IMR-90 (cell line): ENCODE data around the gene CD248. TPM values are rescaled to one million over a fixed set of nuclear protein-coding genes. Genes with fewer than 3 reads are reported as not detected.

Experiments
- ATAC-seq: fragments of 200-7000 bp; cut with Tn5 transposase; 2 replicates; pipeline ENCODE4 v1.9.1; 2020; ENCODE audit warnings: low read depth, mild to moderate bottlenecking, moderate library complexity
- BruUV-seq: library from RNA; stranded (reverse); fragments of 400-500 nt; replicated peaks from 2 replicates; lab custom pipeline; 2021; lab: Mats Ljungman, UMichigan
- CTCF ChIA-PET: fragments of 300-600 bp; formaldehyde crosslinking; extraction: SDS; loops from one replicate; lab custom pipeline; 2021; ENCODE audit warnings: antibody characterized with exemption; lab: Yijun Ruan, JAX
- POLR2A ChIA-PET: fragments of 300-600 bp; sonication (Branson Sonifier 250); formaldehyde crosslinking; loops from one replicate; lab custom pipeline; 2022; ENCODE audit warnings: antibody characterized with exemption; ENCODE audit not compliant: unreplicated experiment; lab: Charles Lee
- DNase-seq: peaks from one replicate; pipeline ENCODE4 v3.0.0; 2013
- H2AFZ ChIP-seq: replicated peaks from 2 replicates; pipeline ENCODE3; 2013; ENCODE audit warnings: low read length, mild to moderate bottlenecking; ENCODE audit not compliant: poor library complexity
- H2AK5ac ChIP-seq: 2 replicates; pipeline ENCODE4 v1.6.1; 2013; ENCODE audit warnings: low read depth, low read length, inconsistent platforms
- H2AK9ac ChIP-seq: replicated peaks from 2 replicates; pipeline ENCODE3; 2013; ENCODE audit warnings: mild to moderate bottlenecking, low read depth, low read length, moderate library complexity; ENCODE audit not compliant: poor library complexity
- H2BK120ac ChIP-seq: 2 replicates; pipeline ENCODE4 v1.6.1; 2013; ENCODE audit warnings: low read depth, low read length, inconsistent platforms
- H2BK15ac ChIP-seq: 3 replicates; pipeline ENCODE4 v1.6.1; 2013; ENCODE audit warnings: low read depth, low read length, inconsistent platforms
- H2BK20ac ChIP-seq: 2 replicates; pipeline ENCODE4 v1.6.1; 2013; ENCODE audit warnings: low read depth, mild to moderate bottlenecking, inconsistent platforms, low read length, moderate library complexity
- H2BK5ac ChIP-seq: 2 replicates; pipeline ENCODE4 v1.6.1; 2013; ENCODE audit warnings: mild to moderate bottlenecking, low read depth, low read length, inconsistent platforms; ENCODE audit not compliant: poor library complexity, severe bottlenecking
- H3K14ac ChIP-seq: replicated peaks from 2 replicates; pipeline ENCODE4 v1.6.1; 2013; ENCODE audit warnings: low read depth, low read length, inconsistent platforms
- H3K18ac ChIP-seq: 2 replicates; pipeline ENCODE4 v1.6.1; 2013; ENCODE audit warnings: low read depth, low read length, control low read depth
- H3K23ac ChIP-seq: 2 replicates; pipeline ENCODE4 v1.6.1; 2013; ENCODE audit warnings: low read depth, low read length, inconsistent platforms
- H3K27ac ChIP-seq: 2 replicates; pipeline ENCODE4 v1.5.1; 2013; ENCODE audit warnings: mild to moderate bottlenecking, control low read depth, low read length; ENCODE audit not compliant: insufficient read depth
- H3K27me3 ChIP-seq: 2 replicates; pipeline ENCODE4 v1.6.1; 2013; ENCODE audit warnings: low read length; ENCODE audit not compliant: control insufficient read depth, insufficient read depth
- H3K36me3 ChIP-seq: 2 replicates; pipeline ENCODE4 v1.6.1; 2013; ENCODE audit warnings: low read length, mixed read lengths; ENCODE audit not compliant: control insufficient read depth, insufficient read depth
- H3K4ac ChIP-seq: 2 replicates; pipeline ENCODE4 v1.6.1; 2013; ENCODE audit warnings: low read depth, low read length, inconsistent platforms
- H3K4me1 ChIP-seq: 2 replicates; pipeline ENCODE4 v1.6.1; 2013; ENCODE audit warnings: low read length, mixed read lengths; ENCODE audit not compliant: control insufficient read depth, insufficient read depth
- H3K4me2 ChIP-seq: 2 replicates; pipeline ENCODE4 v1.6.1; 2013; ENCODE audit warnings: low read depth, mild to moderate bottlenecking, control low read depth, low read length, moderate library complexity
- H3K4me3 ChIP-seq: 2 replicates; pipeline ENCODE4 v1.5.1; 2013; ENCODE audit warnings: low read depth, mild to moderate bottlenecking, control low read depth, low read length, moderate library complexity; ENCODE audit not compliant: insufficient read depth
- H3K56ac ChIP-seq: 2 replicates; pipeline ENCODE4 v1.6.1; 2013; ENCODE audit warnings: low read length, inconsistent platforms; ENCODE audit not compliant: insufficient read depth; ENCODE audit errors: extremely low read depth
- H3K79me1 ChIP-seq, 2 experiments: 2 replicates each; pipeline ENCODE4 v1.6.1; 2013; ENCODE audit warnings: low read length in 2 of 2, inconsistent platforms in 1 of 2, low read depth in 1 of 2
- H3K9ac ChIP-seq: 2 replicates; pipeline ENCODE4 v1.6.1; 2013; ENCODE audit warnings: low read depth, low read length, control low read depth
- H3K9me1 ChIP-seq: 2 replicates; pipeline ENCODE4 v1.6.1; 2013; ENCODE audit warnings: low read length, inconsistent platforms; ENCODE audit not compliant: insufficient read depth
- H3K9me3 ChIP-seq: 2 replicates; pipeline ENCODE4 v1.6.1; 2013; ENCODE audit warnings: low read length; ENCODE audit not compliant: control insufficient read depth, insufficient read depth
- H4K20me1 ChIP-seq: 2 replicates; pipeline ENCODE4 v1.6.1; 2013; ENCODE audit warnings: low read length, inconsistent platforms; ENCODE audit not compliant: insufficient read depth
- H4K5ac ChIP-seq: 2 replicates; pipeline ENCODE4 v1.6.1; 2013; ENCODE audit warnings: mild to moderate bottlenecking, low read depth, low read length, control low read depth
- H4K8ac ChIP-seq, 2 experiments: 2 replicates each; pipeline ENCODE4 v1.6.1; 2013; ENCODE audit warnings: low read depth in 2 of 2, low read length in 2 of 2, control low read depth in 1 of 2, inconsistent platforms in 1 of 2
- H4K91ac ChIP-seq: 2 replicates; pipeline ENCODE4 v1.6.1; 2013; ENCODE audit warnings: low read depth, low read length, inconsistent platforms; ENCODE audit not compliant: insufficient read depth
- CEBPB ChIP-seq: IDR thresholded peaks from 2 replicates; pipeline ENCODE4 v1.6.1; 2012; ENCODE audit warnings: low read depth, low read length, improper control_type of control experiment
- CHD1 ChIP-seq: IDR thresholded peaks from 2 replicates; pipeline ENCODE4 v1.6.1; 2012; ENCODE audit warnings: low read depth, low read length, improper control_type of control experiment
- FOS ChIP-seq: fragments of 150-350 bp; IDR thresholded peaks from 2 replicates; pipeline ENCODE4 v1.6.1; 2016; ENCODE audit warnings: low read depth, low read length
- MAFK ChIP-seq: IDR thresholded peaks from 2 replicates; pipeline ENCODE4 v1.6.1; 2012; ENCODE audit warnings: low read depth, low read length, improper control_type of control experiment
- MAZ ChIP-seq: IDR thresholded peaks from 2 replicates; pipeline ENCODE4 v1.6.1; 2012; ENCODE audit warnings: low read depth, mild to moderate bottlenecking, low read length, improper control_type of control experiment, moderate library complexity, borderline replicate concordance
- MXI1 ChIP-seq: IDR thresholded peaks from 2 replicates; pipeline ENCODE4 v1.6.1; 2012; ENCODE audit warnings: low read depth, mild to moderate bottlenecking, low read length, moderate library complexity, borderline replicate concordance
- NFE2L2 ChIP-seq: fragments of 150-350 bp; IDR thresholded peaks from 2 replicates; pipeline ENCODE4 v1.6.1; 2016; ENCODE audit warnings: low read depth, mild to moderate bottlenecking, low read length
- POLR2A ChIP-seq: IDR thresholded peaks from 2 replicates; pipeline ENCODE4 v1.6.1; 2012; ENCODE audit warnings: mild to moderate bottlenecking, low read depth, low read length
- RAD21 ChIP-seq: IDR thresholded peaks from 2 replicates; pipeline ENCODE4 v1.6.1; 2012; ENCODE audit warnings: low read length, improper control_type of control experiment
- RCOR1 ChIP-seq: IDR thresholded peaks from 2 replicates; pipeline ENCODE4 v1.6.1; 2012; ENCODE audit warnings: mild to moderate bottlenecking, low read length, improper control_type of control experiment; ENCODE audit not compliant: insufficient replicate concordance
- RFX5 ChIP-seq: IDR thresholded peaks from 2 replicates; pipeline ENCODE4 v1.8.0; 2012; ENCODE audit warnings: low read depth, mild to moderate bottlenecking, low read length, moderate library complexity
- SMC3 ChIP-seq: fragments of 150-350 bp; IDR thresholded peaks from 2 replicates; pipeline ENCODE4 v1.6.1; 2016; ENCODE audit warnings: low read depth, mild to moderate bottlenecking, antibody characterized with exemption, low read length, moderate library complexity
- WGBS, 2 experiments: methylation state at CpG; one replicate each; pipeline versions ENCODE4 v1.1.5 to v1.1.7; 2013; ENCODE audit warnings: missing lambda C conversion rate in 2 of 2; ENCODE audit not compliant: insufficient read length in 1 of 2; ENCODE audit errors: extremely low coverage in 2 of 2; 5-methylcytosine and 5-hydroxymethylcytosine counted together
- dilution Hi-C: fragments of 300-500 bp; cut with HindIII; formaldehyde crosslinking; loops from one replicate; pipeline ENCODE4 v1.14.3; 2018; ENCODE audit warnings: low sequenced_read_pairs; ENCODE audit not compliant: unreplicated experiment
- in situ Hi-C: fragments of 300-500 bp; cut with MboI; formaldehyde crosslinking; loops from 3 replicates; pipeline ENCODE4 v1.14.3; 2019; ENCODE audit warnings: low sequenced_read_pairs, inconsistent platforms, mixed read lengths
- intact Hi-C: fragments of 100-400 bp; cut with micrococcal nuclease; formaldehyde crosslinking; loops from 2 replicates; pipeline ENCODE4 v1.10.0; 2022
- polyA plus RNA-seq, 3 experiments: library from polyadenylated mRNA; depleted of rRNA; stranded (reverse); fragments of >200 nt; gene quantifications; 2 replicates each; pipeline ENCODE4 v1.2.3, GENCODE V29; 2012; ENCODE audit warnings: low replicate concordance in 1 of 3
- total RNA-seq: library from RNA; depleted of rRNA; stranded (reverse); fragments of >200 nt; gene quantifications from 2 replicates; pipeline ENCODE4 v1.2.3, GENCODE V29; 2012
- TF ChIP-seq, protein P1 (sequence below): fragments of 150-350 bp; IDR thresholded peaks from 2 replicates; pipeline ENCODE4 v1.6.1; 2016; ENCODE audit warnings: low read depth, mild to moderate bottlenecking, low read length, moderate library complexity, borderline replicate concordance
- TF ChIP-seq, protein P2 (sequence below): fragments of 150-350 bp; IDR thresholded peaks from 2 replicates; pipeline ENCODE4 v1.6.1; 2017; ENCODE audit warnings: mild to moderate bottlenecking, antibody characterized with exemption, low read length, low read depth
- TF ChIP-seq, protein P3 (sequence below): conservative IDR thresholded peaks from 2 replicates; pipeline ENCODE4 v1.5.1; 2012; ENCODE audit warnings: mild to moderate bottlenecking, low read depth, low read length, improper control_type of control experiment

CD248 gene
- total and polyA plus RNA-seq, 2 of the 4 experiments (the other 2 are of a cell fraction): 19.5 to 223 TPM

DNA sequence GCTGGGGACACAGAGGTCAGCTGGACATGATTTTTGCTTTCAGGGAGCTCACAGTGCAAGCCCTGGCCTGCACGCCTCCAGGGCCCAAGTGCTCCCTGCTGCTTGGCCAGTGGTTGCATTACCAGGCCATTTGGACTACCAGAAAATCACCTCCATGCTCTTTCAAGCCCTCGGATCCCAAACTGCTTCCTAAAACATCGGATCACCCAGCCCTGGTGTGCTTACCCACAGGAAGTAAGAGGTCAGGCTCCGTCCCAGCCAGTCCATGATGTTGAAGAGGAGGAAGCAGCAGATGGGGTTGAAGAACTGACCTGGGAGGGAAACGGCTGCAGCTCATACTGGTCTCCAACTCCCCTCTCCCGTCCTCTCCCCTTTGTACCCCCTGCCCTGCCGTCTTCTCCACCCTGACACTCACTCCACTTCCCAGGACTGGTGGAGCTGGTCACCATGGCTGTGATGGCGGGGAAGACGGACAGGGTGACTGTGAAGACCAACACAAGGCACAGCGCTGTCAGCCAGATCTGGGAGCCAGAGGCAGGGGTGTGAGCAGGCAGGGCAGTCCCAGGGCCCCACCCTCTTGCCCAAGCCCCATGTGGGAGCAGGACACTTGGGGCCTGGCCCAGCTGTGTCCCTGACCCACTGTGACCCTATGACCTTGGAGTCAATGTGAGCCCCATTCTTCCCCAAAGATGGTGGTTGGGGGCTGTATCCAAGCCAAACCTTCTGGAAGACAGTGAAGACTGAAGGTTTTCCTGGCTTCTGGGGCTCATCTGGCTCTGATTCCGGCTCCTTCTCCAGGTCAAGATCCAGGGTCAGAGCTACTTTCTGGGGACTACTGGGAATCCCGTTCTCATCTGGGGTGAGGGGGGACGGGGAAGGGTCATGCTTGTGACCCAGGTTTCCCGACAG lies 49.1 kb upstream of the CD248 start:
- Histone ChIP-seq H3K27ac (no peak overlapping the region), H2AK9ac (no peak overlapping the region), H2AK5ac (no peak overlapping the region), H4K5ac (no peak overlapping the region), H3K4ac (no peak overlapping the region), H2BK5ac (no peak overlapping the region), H3K56ac (no peak overlapping the region), H2BK120ac (no peak overlapping the region), H3K4me3 (no peak overlapping the region), H3K9ac (no peak overlapping the region), H3K9me1 (peaks cover 7% of the 10 kb centered on the region; the same call in 1 of the 2 replicates), H3K9me3 (no peaks in the 10 kb centered on the region), H3K23ac (no peak overlapping the region), H4K91ac (no peak overlapping the region), H3K27me3 (peaks cover 2% of the 10 kb centered on the region; the same call in 1 of the 2 replicates), H4K8ac (no peak overlapping the region), H3K36me3 (no peaks in the 10 kb centered on the region), H3K4me2 (no peak overlapping the region), H4K20me1 (peaks cover 6% of the 10 kb centered on the region; the same call in 1 of the 2 replicates), H3K4me1 (peaks cover 5% of the 10 kb centered on the region), H3K14ac (no peak overlapping the region), H3K18ac (no peak overlapping the region), H2BK20ac (no peak overlapping the region), H3K79me1 (no peaks in the 10 kb centered on the region), H2BK15ac (no peak overlapping the region), H2AFZ (peak overlapping the region; percentile 40)
- CTCF ChIA-PET: no interaction called here
- WGBS, 2 experiments: 41% methylated on average over 4 of the region's 14 CpGs; no CpG with 5 or more reads in 1 of the 2 experiments
- in situ Hi-C loops (no loop called here), dilution Hi-C loops (no loop called here), intact Hi-C loops (no loop called here)
- POLR2A ChIA-PET: no interaction called here
- no TSS peak for BruUV-seq
- no peak for DNase-seq
- no peak for ATAC-seq
- TF ChIP-seq RAD21 (no peak), POLR2A (no peak), FOS (no peak), RCOR1 (no peak), MXI1 (no peak), MAZ (no peak), CHD1 (no peak), RFX5 (no peak), NFE2L2 (no peak), SMC3 (no peak), MAFK (no peak), CEBPB (no peak)
- TF ChIP-seq, protein P1, sequence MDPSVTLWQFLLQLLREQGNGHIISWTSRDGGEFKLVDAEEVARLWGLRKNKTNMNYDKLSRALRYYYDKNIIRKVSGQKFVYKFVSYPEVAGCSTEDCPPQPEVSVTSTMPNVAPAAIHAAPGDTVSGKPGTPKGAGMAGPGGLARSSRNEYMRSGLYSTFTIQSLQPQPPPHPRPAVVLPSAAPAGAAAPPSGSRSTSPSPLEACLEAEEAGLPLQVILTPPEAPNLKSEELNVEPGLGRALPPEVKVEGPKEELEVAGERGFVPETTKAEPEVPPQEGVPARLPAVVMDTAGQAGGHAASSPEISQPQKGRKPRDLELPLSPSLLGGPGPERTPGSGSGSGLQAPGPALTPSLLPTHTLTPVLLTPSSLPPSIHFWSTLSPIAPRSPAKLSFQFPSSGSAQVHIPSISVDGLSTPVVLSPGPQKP: no peak
- TF ChIP-seq, protein P2, sequence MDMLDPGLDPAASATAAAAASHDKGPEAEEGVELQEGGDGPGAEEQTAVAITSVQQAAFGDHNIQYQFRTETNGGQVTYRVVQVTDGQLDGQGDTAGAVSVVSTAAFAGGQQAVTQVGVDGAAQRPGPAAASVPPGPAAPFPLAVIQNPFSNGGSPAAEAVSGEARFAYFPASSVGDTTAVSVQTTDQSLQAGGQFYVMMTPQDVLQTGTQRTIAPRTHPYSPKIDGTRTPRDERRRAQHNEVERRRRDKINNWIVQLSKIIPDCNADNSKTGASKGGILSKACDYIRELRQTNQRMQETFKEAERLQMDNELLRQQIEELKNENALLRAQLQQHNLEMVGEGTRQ: no peak
- TF ChIP-seq, protein P3, sequence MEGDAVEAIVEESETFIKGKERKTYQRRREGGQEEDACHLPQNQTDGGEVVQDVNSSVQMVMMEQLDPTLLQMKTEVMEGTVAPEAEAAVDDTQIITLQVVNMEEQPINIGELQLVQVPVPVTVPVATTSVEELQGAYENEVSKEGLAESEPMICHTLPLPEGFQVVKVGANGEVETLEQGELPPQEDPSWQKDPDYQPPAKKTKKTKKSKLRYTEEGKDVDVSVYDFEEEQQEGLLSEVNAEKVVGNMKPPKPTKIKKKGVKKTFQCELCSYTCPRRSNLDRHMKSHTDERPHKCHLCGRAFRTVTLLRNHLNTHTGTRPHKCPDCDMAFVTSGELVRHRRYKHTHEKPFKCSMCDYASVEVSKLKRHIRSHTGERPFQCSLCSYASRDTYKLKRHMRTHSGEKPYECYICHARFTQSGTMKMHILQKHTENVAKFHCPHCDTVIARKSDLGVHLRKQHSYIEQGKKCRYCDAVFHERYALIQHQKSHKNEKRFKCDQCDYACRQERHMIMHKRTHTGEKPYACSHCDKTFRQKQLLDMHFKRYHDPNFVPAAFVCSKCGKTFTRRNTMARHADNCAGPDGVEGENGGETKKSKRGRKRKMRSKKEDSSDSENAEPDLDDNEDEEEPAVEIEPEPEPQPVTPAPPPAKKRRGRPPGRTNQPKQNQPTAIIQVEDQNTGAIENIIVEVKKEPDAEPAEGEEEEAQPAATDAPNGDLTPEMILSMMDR: no peak
